Stomach (tissue), 9 donors: ENCODE results near the gene NSFL1C. TPM values are rescaled to one million over a fixed set of nuclear protein-coding genes. Genes with fewer than 3 reads are reported as not detected.

Source experiments
- DNase-seq, 2 donors: peaks; one replicate each; pipeline versions ENCODE4 v3.0.0 to v3.0.0-alpha.2; 2013 to 2019
- H3K27ac ChIP-seq, 5 donors: fragments of 200-600 bp in 4 of 5; sonication (generic) in 4 of 5; one replicate each; pipeline ENCODE4 v1.5.1; 2013 to 2019; ENCODE audit warnings: mild to moderate bottlenecking in 1 of 5, moderate library complexity in 1 of 5
- H3K27me3 ChIP-seq, 3 donors: fragments of 200-600 bp; sonication (generic); one replicate each; pipeline ENCODE4 v1.5.1; 2017 to 2019; ENCODE audit warnings: mixed run types in 1 of 3
- H3K36me3 ChIP-seq, 4 donors: fragments of 200-600 bp; sonication (generic); 1 replicate in 3 of 4; 2 replicates in 1 of 4; pipeline ENCODE4 v1.5.1; 2016 to 2019
- H3K4me1 ChIP-seq, 4 donors: fragments of 200-600 bp; sonication (generic); one replicate each; pipeline ENCODE4 v1.5.1; 2016 to 2019
- H3K4me3 ChIP-seq, 4 donors: fragments of 200-600 bp; sonication (generic) in 3 of 4; one replicate each; pipeline ENCODE4 v1.5.1; 2016 to 2019; ENCODE audit warnings: mild to moderate bottlenecking in 1 of 4
- H3K9me3 ChIP-seq, 4 donors: fragments of 200-600 bp; sonication (generic); one replicate each; pipeline ENCODE4 v1.5.1; 2016 to 2019
- EP300 ChIP-seq: sonication (generic); formaldehyde crosslinking; IDR thresholded peaks from one replicate; pipeline ENCODE4 v1.6.1; 2017; ENCODE audit warnings: antibody characterized with exemption
- POLR2A ChIP-seq, 4 donors: fragments of 450-650 bp; IDR thresholded peaks; one replicate each; pipeline ENCODE4 v1.6.1; 2016; ENCODE audit warnings: antibody characterized with exemption in 4 of 4, control low read depth in 2 of 4, mild to moderate bottlenecking in 1 of 4, moderate library complexity in 1 of 4
- POLR2AphosphoS5 ChIP-seq, 3 donors: sonication (generic); formaldehyde crosslinking; IDR thresholded peaks; one replicate each; pipeline ENCODE4 v1.6.1; 2016; ENCODE audit warnings: antibody characterized with exemption in 3 of 3
- WGBS, 5 donors: extraction: QIAGEN DNeasy Blood & Tissue Kit in 3 of 5; methylation state at CpG; one replicate each; pipeline versions ENCODE4 v1.1.5 to v1.1.7; 2013 to 2018; 5-methylcytosine and 5-hydroxymethylcytosine counted together
- intact Hi-C: fragments of 100-400 bp; cut with DNase I; formaldehyde crosslinking; loops from one replicate; pipeline ENCODE4 v1.15.1; 2023; ENCODE audit warnings: low total_unique reads
- polyA plus RNA-seq, 3 donors: library from polyadenylated mRNA; stranded (reverse); fragments of 200-250 nt; gene quantifications; one replicate each; pipeline ENCODE4 v1.2.3, GENCODE V29; 2013
- total RNA-seq, 5 donors: library from RNA; depleted of rRNA; stranded (reverse); fragments of >200 nt; gene quantifications; one replicate each; pipeline versions ENCODE4 v1.1.0 to v1.2.3, GENCODE V29; 2014 to 2016
- TF ChIP-seq, protein P1 (sequence below), 7 experiments: fragments of 450-650 bp in 4 of 7; fragments of 200-600 bp in 3 of 7; sonication (generic) in 3 of 7; IDR thresholded peaks; one replicate each; pipeline ENCODE4 v1.5.1; 2016 to 2019; ENCODE audit warnings: antibody characterized with exemption in 7 of 7, control low read depth in 2 of 7, mild to moderate bottlenecking in 1 of 7
- donor health status: healthy with polysubstance abuse.
- donor health status: Bipolar disorder and iron deficiency.
- donor health status: healthy.

NSFL1C gene
- total and polyA plus RNA-seq, 8 donors, result 13.4 to 83.4 (median 42.1) TPM

- Histone ChIP-seq H3K27ac (peak within 1 kb of the TSS; percentile 88 to 94 (median 90)), H3K4me1 (peaks cover 49 to 55% (median 51%) of the 10 kb centered on the region in 4 donors), H3K36me3 (peaks cover 0 to 7% (median 0%) of the 10 kb centered on the region in 4 donors), H3K27me3 (peaks cover 0 to 11% (median 0%) of the 10 kb centered on the region in 3 donors), H3K9me3 (no peaks in the 10 kb centered on the region), H3K4me3 (peak within 1 kb of the TSS; percentile 89 to 99 (median 90))
- 1 to 2% (median 1%) methylated on average over 11 to 79 of the region's 79 CpGs for WGBS, 5 donors
- DNase-seq, result peak; percentile 95 to 97
- intact Hi-C loops, result loop anchor here (10.0 kb wide), 1 partner anchor 72 kb away; the partner anchor contains the start of gene NSFL1C
- TF ChIP-seq POLR2A (IDR thresholded peaks at IDR 0.05), result peak in 1 of 4 donors; percentile 40
- TF ChIP-seq EP300, result no peak
- TF ChIP-seq POLR2AphosphoS5 (IDR thresholded peaks at IDR 0.05), result peak; percentile 61 to 95 (median 88)
- TF ChIP-seq, protein P1, sequence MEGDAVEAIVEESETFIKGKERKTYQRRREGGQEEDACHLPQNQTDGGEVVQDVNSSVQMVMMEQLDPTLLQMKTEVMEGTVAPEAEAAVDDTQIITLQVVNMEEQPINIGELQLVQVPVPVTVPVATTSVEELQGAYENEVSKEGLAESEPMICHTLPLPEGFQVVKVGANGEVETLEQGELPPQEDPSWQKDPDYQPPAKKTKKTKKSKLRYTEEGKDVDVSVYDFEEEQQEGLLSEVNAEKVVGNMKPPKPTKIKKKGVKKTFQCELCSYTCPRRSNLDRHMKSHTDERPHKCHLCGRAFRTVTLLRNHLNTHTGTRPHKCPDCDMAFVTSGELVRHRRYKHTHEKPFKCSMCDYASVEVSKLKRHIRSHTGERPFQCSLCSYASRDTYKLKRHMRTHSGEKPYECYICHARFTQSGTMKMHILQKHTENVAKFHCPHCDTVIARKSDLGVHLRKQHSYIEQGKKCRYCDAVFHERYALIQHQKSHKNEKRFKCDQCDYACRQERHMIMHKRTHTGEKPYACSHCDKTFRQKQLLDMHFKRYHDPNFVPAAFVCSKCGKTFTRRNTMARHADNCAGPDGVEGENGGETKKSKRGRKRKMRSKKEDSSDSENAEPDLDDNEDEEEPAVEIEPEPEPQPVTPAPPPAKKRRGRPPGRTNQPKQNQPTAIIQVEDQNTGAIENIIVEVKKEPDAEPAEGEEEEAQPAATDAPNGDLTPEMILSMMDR (IDR thresholded peaks at IDR 0.05), result peak in 2 of 7 experiments; percentile 8 to 39
These were observed 73.7 kb downstream of the NSFL1C start, which contains the start of gene FKBP1A for GRCh38 chr20:1392693-1393506. TSS of gene FKBP1A (minus strand) at chr20:1393054. CDS start at chr20:1392998, 56 bp downstream.

DNA sequence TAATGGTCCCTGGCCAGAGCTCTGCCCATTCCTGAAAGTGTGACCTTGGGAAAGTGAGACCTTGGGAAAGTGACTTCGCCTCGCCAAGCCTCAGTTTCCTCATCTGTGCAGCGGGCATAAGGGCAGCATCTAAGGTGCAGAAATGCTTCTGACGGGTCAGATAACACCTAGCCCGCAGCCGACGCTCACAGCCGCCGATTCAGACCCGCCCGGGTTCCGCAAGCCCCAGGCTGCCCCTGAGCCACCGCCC lies 74.3 kb downstream of the NSFL1C start:
- peak overlapping the region; percentile 88 to 94 (median 90) for H3K27ac ChIP-seq
- H3K4me3 ChIP-seq, result peak overlapping the region; percentile 89 to 99 (median 90)
- H3K27me3 ChIP-seq, result peaks cover 0 to 10% (median 0%) of the 10 kb centered on the region in 3 donors
- peaks cover 0 to 7% (median under 1%) of the 10 kb centered on the region in 4 donors for H3K36me3 ChIP-seq
- WGBS, 5 donors, result 0 to 7% (median 0%) methylated on average over 3 to 13 of the region's 13 CpGs
- no peak for TF ChIP-seq POLR2AphosphoS5 (IDR thresholded peaks at IDR 0.05)
- TF ChIP-seq, protein P1 (IDR thresholded peaks at IDR 0.05), result no peak
- TF ChIP-seq EP300, result no peak
- no peak for TF ChIP-seq POLR2A (IDR thresholded peaks at IDR 0.05)
- DNase-seq, result peak in 1 of 2 donors; percentile 55
- no peaks in the 10 kb centered on the region for H3K9me3 ChIP-seq
- H3K4me1 ChIP-seq, result peaks cover 54 to 58% (median 55%) of the 10 kb centered on the region in 4 donors
- intact Hi-C loops, result loop anchor here (10.0 kb wide), 1 partner anchor 72 kb away; the partner anchor contains the start of gene NSFL1C

Other genes starting within 250 kb of the NSFL1C start
- not detected for gene RAD21L1, start 240.8 kb downstream of the NSFL1C start, total RNA-seq
- gene RAD21L1, start 240.8 kb downstream of the NSFL1C start, polyA plus RNA-seq, result not detected
- gene SNPH, start 200.6 kb downstream of the NSFL1C start, total RNA-seq, result 10 to 100 TPM in 1 of 5 donors, 1 to 10 TPM in 4; 1.8 to 15.6 (median 8.0) TPM
- gene SNPH, start 200.6 kb downstream of the NSFL1C start, polyA plus RNA-seq, result 1 to 10 TPM; 1.8 to 4.2 (median 3.6) TPM
- gene SDCBP2, start 137.7 kb downstream of the NSFL1C start, total RNA-seq, result 10 to 100 TPM; 33.3 to 90.9 (median 68.3) TPM
- gene SDCBP2, start 137.7 kb downstream of the NSFL1C start, polyA plus RNA-seq, result 100 to 1,000 TPM in 1 of 3 donors, 10 to 100 TPM in 2; 38.4 to 297 (median 52.8) TPM
- 100 to 1,000 TPM in 2 of 5 donors, 10 to 100 TPM in 3; 33.0 to 280 (median 68.3) TPM for gene FKBP1A, start 73.8 kb downstream of the NSFL1C start, total RNA-seq
- gene FKBP1A, start 73.8 kb downstream of the NSFL1C start, polyA plus RNA-seq, result 100 to 1,000 TPM; 135 to 283 (median 195) TPM
- 1 to 10 TPM in 4 of 5 donors, under 1 TPM in 1; 0.55 to 7.6 (median 2.9) TPM for gene SIRPB2, start 24.6 kb upstream of the NSFL1C start, total RNA-seq
- gene SIRPB2, start 24.6 kb upstream of the NSFL1C start, polyA plus RNA-seq, result 1 to 10 TPM in 1 of 3 donors, under 1 TPM in 2; 0.43 to 2.0 (median 0.92) TPM
- gene SIRPD, start 90.9 kb upstream of the NSFL1C start, total RNA-seq, result under 1 TPM in 1 of 5 donors, not detected in 4; 0.45 TPM
- gene SIRPD, start 90.9 kb upstream of the NSFL1C start, polyA plus RNA-seq, result not detected
- 10 to 100 TPM in 1 of 5 donors, 1 to 10 TPM in 1, under 1 TPM in 1, not detected in 2; 0.87 to 14.0 (median 2.9) TPM for gene SIRPB1, start 153.2 kb upstream of the NSFL1C start, total RNA-seq
- 1 to 10 TPM in 1 of 3 donors, under 1 TPM in 2; 0.18 to 3.1 (median 0.76) TPM for gene SIRPB1, start 153.2 kb upstream of the NSFL1C start, polyA plus RNA-seq
- gene SIRPG, start 190.9 kb upstream of the NSFL1C start, total RNA-seq, result 1 to 10 TPM in 1 of 5 donors, not detected in 4; 1.1 TPM
- gene SIRPG, start 190.9 kb upstream of the NSFL1C start, polyA plus RNA-seq, result under 1 TPM in 1 of 3 donors, not detected in 2; 0.98 TPM